ENCODE data around the gene GASK1A. TPM values are rescaled to one million over a fixed set of nuclear protein-coding genes. Genes with fewer than 3 reads are reported as not detected.

Gene GASK1A
- total RNA-seq, 1 donor from 2014 or later = 1.6 TPM

- Histone ChIP-seq H3K27me3 (ENCODE audit: low read depth) (no peaks in the 10 kb centered on the region), H3K36me3 (no peaks in the 10 kb centered on the region), H3K4me1 (peaks cover 4% of the 10 kb centered on the region), H3K9me3 (replicated peaks) (no peaks in the 10 kb centered on the region), H3K4me3 (no peak overlapping the region), H3K27ac (replicated peaks) (no peak overlapping the region)
- intact Hi-C loops (cut with micrococcal nuclease) = no loop called here
- DNase-seq = no peak
- TF ChIP-seq, protein P1, sequence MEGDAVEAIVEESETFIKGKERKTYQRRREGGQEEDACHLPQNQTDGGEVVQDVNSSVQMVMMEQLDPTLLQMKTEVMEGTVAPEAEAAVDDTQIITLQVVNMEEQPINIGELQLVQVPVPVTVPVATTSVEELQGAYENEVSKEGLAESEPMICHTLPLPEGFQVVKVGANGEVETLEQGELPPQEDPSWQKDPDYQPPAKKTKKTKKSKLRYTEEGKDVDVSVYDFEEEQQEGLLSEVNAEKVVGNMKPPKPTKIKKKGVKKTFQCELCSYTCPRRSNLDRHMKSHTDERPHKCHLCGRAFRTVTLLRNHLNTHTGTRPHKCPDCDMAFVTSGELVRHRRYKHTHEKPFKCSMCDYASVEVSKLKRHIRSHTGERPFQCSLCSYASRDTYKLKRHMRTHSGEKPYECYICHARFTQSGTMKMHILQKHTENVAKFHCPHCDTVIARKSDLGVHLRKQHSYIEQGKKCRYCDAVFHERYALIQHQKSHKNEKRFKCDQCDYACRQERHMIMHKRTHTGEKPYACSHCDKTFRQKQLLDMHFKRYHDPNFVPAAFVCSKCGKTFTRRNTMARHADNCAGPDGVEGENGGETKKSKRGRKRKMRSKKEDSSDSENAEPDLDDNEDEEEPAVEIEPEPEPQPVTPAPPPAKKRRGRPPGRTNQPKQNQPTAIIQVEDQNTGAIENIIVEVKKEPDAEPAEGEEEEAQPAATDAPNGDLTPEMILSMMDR (IDR thresholded peaks at IDR 0.05; ENCODE audit: borderline replicate concordance) = no peak
These were observed 27.7 kb downstream of the GASK1A start for GRCh38 chr3:43006825-43007224.

DNA sequence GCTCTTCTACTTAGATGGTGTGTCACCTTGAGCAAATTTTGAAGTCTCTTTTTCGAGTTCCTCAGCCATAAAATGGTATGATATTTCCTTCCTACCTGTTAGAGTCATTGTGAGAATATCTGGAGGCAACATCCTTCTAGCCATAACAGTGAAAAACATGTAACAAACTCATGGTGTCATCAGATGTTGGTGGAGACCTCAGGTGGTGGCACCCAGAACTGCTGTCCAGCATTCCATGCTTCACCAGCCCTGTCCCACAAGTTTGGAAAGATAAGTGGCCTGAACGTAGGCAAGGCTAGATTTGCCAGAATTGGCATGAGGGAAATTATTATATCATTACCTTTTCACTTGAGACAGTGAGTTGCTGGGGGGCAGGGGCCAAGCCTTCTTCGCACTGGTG, 30.4 kb downstream of the GASK1A start:
- H3K4me1 ChIP-seq = no peaks in the 10 kb centered on the region
- intact Hi-C loops (cut with micrococcal nuclease) = no loop called here
- no peak overlapping the region for H3K4me3 ChIP-seq
- no peak for DNase-seq
- H3K27ac ChIP-seq (replicated peaks) = no peak overlapping the region
- H3K9me3 ChIP-seq (replicated peaks) = no peaks in the 10 kb centered on the region
- no peaks in the 10 kb centered on the region for H3K27me3 ChIP-seq (ENCODE audit: low read depth)
- H3K36me3 ChIP-seq = no peaks in the 10 kb centered on the region
- TF ChIP-seq, protein P1 (IDR thresholded peaks at IDR 0.05; ENCODE audit: borderline replicate concordance) = peak; percentile 29

- H3K4me3 ChIP-seq = no peak overlapping the region
- H3K4me1 ChIP-seq = no peaks in the 10 kb centered on the region
- intact Hi-C loops (cut with micrococcal nuclease) = no loop called here
- no peaks in the 10 kb centered on the region for H3K36me3 ChIP-seq
- no peak for DNase-seq
- H3K27ac ChIP-seq (replicated peaks) = no peak overlapping the region
- TF ChIP-seq, protein P1 (IDR thresholded peaks at IDR 0.05; ENCODE audit: borderline replicate concordance) = no peak
- no peaks in the 10 kb centered on the region for H3K9me3 ChIP-seq (replicated peaks)
- no peaks in the 10 kb centered on the region for H3K27me3 ChIP-seq (ENCODE audit: low read depth)
These were observed 31.5 kb downstream of the GASK1A start for GRCh38 chr3:43010638-43011037.

DNA sequence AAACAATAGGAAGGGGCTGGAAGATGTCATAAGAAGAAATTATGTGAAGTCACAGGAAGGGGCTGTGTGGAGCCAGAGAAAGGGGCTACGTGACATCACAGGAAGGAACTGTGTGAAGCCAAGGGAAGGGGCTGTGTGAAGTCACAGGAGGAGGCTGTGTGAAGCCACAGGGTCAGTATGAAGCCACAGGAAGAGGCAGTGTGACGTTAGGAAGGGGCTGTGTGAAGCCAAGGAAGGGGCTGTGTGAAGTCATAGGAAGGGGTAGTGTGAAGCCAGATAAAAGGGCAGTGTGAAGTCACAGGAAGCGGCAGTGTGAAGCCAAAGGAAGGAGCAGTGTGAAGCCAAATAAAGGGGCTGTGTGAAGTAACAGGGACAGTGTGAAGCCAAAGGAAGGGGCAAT, 32.5 kb downstream of the GASK1A start:
- no peak for DNase-seq
- no peak overlapping the region for H3K4me3 ChIP-seq
- no peaks in the 10 kb centered on the region for H3K27me3 ChIP-seq (ENCODE audit: low read depth)
- H3K9me3 ChIP-seq (replicated peaks) = no peaks in the 10 kb centered on the region
- H3K4me1 ChIP-seq = no peaks in the 10 kb centered on the region
- no peak overlapping the region for H3K27ac ChIP-seq (replicated peaks)
- intact Hi-C loops (cut with micrococcal nuclease) = no loop called here
- H3K36me3 ChIP-seq = no peaks in the 10 kb centered on the region
- TF ChIP-seq, protein P1 (IDR thresholded peaks at IDR 0.05; ENCODE audit: borderline replicate concordance) = no peak

DNA sequence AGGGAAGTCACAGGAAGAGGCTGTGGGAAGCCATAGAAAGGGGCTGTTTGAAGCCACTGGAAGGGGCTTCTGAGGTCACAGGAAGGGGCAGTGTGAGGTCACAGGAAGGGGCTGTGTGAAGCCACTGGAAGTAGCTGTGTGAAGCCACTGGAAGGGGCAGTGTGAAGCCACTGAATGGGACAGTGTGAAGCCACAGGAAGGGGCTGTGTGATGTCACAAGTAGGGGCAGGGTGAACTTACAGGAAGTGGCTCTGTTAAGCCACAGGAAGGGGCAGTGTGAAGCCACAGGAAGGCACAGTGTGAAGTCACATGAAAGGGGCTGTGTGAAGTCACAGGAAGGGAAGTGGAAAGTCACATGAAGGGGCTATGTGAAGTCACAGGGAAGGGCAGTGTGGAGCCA, 33.1 kb downstream of the GASK1A start:
- Histone ChIP-seq H3K9me3 (replicated peaks) (no peaks in the 10 kb centered on the region), H3K36me3 (no peaks in the 10 kb centered on the region), H3K4me3 (no peak overlapping the region), H3K27me3 (ENCODE audit: low read depth) (no peaks in the 10 kb centered on the region), H3K27ac (replicated peaks) (no peak overlapping the region), H3K4me1 (no peaks in the 10 kb centered on the region)
- DNase-seq = no peak
- TF ChIP-seq, protein P1 (IDR thresholded peaks at IDR 0.05; ENCODE audit: borderline replicate concordance) = no peak
- intact Hi-C loops (cut with micrococcal nuclease) = no loop called here

GRCh38 chr3:43013256-43013655, 34.1 kb downstream of the GASK1A start:
- Histone ChIP-seq H3K36me3 (no peaks in the 10 kb centered on the region), H3K9me3 (replicated peaks) (no peaks in the 10 kb centered on the region), H3K4me1 (no peaks in the 10 kb centered on the region), H3K4me3 (no peak overlapping the region), H3K27me3 (ENCODE audit: low read depth) (no peaks in the 10 kb centered on the region), H3K27ac (replicated peaks) (no peak overlapping the region)
- TF ChIP-seq, protein P1 (IDR thresholded peaks at IDR 0.05; ENCODE audit: borderline replicate concordance) = no peak
- DNase-seq = no peak
- intact Hi-C loops (cut with micrococcal nuclease) = no loop called here

Measured in left ventricle myocardium inferior (tissue), 1 donor.